Common myeloid progenitor, CD34-positive (primary cell): Measurements from ENCODE around the gene RAB3C. TPM values are rescaled to one million over a fixed set of nuclear protein-coding genes. Genes with fewer than 3 reads are reported as not detected.
"Not testable (repeated sequence)": the region's sequence is repeated elsewhere in the genome, so short reads cannot be mapped to it uniquely, and the experiment has no call there.

Experiments
- CTCF ChIA-PET: fragments of 350-600 bp; sonication (Branson Sonifier 250); formaldehyde crosslinking; loops from one replicate; lab custom pipeline; 2021; ENCODE audit warnings: antibody characterized with exemption; lab: Charles Lee
- POLR2A ChIA-PET: fragments of 350-600 bp; sonication (Branson Sonifier 250); formaldehyde crosslinking; loops from one replicate; lab custom pipeline; 2021; ENCODE audit warnings: antibody characterized with exemption; lab: Charles Lee
- DNase-seq, 3 donors: peaks; one replicate each; pipeline versions ENCODE4 v3.0.0 to v3.0.0-alpha.2; 2013
- H3K27ac ChIP-seq, 2 experiments: 1 replicate in 1 of 2; 2 replicates in 1 of 2; pipeline ENCODE4 v1.7.0; 2013; ENCODE audit warnings: inconsistent platforms in 2 of 2, low read length in 2 of 2, mild to moderate bottlenecking in 2 of 2, low read depth in 1 of 2, moderate library complexity in 1 of 2; ENCODE audit not compliant: severe bottlenecking in 2 of 2, insufficient read depth in 1 of 2, poor library complexity in 1 of 2
- H3K27me3 ChIP-seq, 5 experiments: replicated peaks in 2 of 5; 1 replicate in 3 of 5; 2 replicates in 2 of 5; pipeline versions ENCODE4 v1.6.1 to v1.7.0; 2013; ENCODE audit warnings: low read length in 4 of 5, mild to moderate bottlenecking in 2 of 5, moderate library complexity in 2 of 5, inconsistent platforms in 1 of 5; ENCODE audit not compliant: insufficient read depth in 5 of 5, control insufficient read depth in 4 of 5
- H3K36me3 ChIP-seq, 4 experiments: 1 replicate in 2 of 4; 2 replicates in 2 of 4; pipeline versions ENCODE4 v1.6.1 to v1.7.0; 2013; ENCODE audit warnings: low read length in 3 of 4, control low read depth in 1 of 4, mild to moderate bottlenecking in 1 of 4; ENCODE audit not compliant: control insufficient read depth in 4 of 4, insufficient read depth in 4 of 4
- H3K4me1 ChIP-seq, 4 experiments: 1 replicate in 3 of 4; 2 replicates in 1 of 4; pipeline versions ENCODE4 v1.6.1 to v1.7.1; 2013; ENCODE audit warnings: low read length in 3 of 4, mild to moderate bottlenecking in 3 of 4, control low read depth in 1 of 4, inconsistent platforms in 1 of 4, moderate library complexity in 1 of 4; ENCODE audit not compliant: control insufficient read depth in 4 of 4, insufficient read depth in 4 of 4; ENCODE audit errors: control extremely low read depth in 1 of 4
- H3K4me3 ChIP-seq, 7 experiments: 1 replicate in 4 of 7; 2 replicates in 3 of 7; pipeline versions ENCODE4 v1.5.1 to v1.7.0; 2013; ENCODE audit warnings: mild to moderate bottlenecking in 7 of 7, low read length in 6 of 7, moderate library complexity in 6 of 7, inconsistent platforms in 2 of 7, low read depth in 2 of 7, control low read depth in 1 of 7; ENCODE audit not compliant: insufficient read depth in 4 of 7, control insufficient read depth in 1 of 7; ENCODE audit errors: extremely low read depth in 1 of 7
- H3K9me3 ChIP-seq, 5 experiments: 1 replicate in 4 of 5; 2 replicates in 1 of 5; pipeline versions ENCODE4 v1.6.1 to v1.7.1; 2013; ENCODE audit warnings: low read length in 4 of 5, mild to moderate bottlenecking in 2 of 5, inconsistent platforms in 1 of 5, low read depth in 1 of 5, moderate library complexity in 1 of 5; ENCODE audit not compliant: control insufficient read depth in 4 of 5, insufficient read depth in 2 of 5; ENCODE audit errors: control extremely low read depth in 1 of 5
- WGBS: methylation state at CpG from one replicate; pipeline ENCODE4 v1.1.5; 2013; ENCODE audit not compliant: insufficient coverage; 5-methylcytosine and 5-hydroxymethylcytosine counted together
- polyA plus RNA-seq: library from polyadenylated mRNA; unstranded; fragments of 120-200 nt; gene quantifications from one replicate; pipeline ENCODE4 v1.2.1, GENCODE V29; 2013

Gene RAB3C
- 0.36 TPM for polyA plus RNA-seq

DNA sequence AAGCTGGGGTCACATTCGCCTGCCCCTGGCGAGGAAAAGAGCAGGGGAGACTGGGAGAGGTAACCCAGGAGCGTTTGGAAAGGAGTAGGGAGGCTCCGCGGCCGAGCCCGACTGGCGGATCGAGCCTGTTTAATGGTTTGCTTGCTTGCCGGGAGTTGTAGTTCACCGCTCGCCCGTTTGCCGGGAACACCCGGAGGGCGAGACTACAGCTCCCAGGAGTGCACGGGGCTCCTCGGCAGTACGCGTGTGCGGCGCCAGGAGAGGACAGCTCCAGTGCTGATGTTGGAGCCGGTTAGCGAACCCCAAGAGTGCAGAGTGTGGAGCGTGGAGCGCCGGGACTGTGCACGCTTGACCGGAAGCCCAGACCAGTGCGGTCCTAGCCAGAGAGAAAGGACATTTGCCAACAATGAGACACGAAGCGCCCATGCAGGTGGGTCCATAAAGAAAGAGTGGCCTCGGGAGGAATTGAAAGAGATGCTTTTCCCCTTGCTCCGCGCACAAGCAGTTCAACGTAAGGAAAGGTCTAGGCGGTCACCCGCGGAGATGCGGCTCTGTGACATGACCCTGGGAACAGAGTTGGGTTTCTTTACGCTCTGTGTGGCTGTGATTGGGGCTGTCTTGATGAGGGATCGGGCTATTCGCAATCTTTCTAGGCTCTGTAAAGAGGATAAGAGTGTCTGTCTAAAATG lies at the start of gene RAB3C:
TSS of gene RAB3C (plus strand) at position 273 of the 689 bp plus-strand sequence. CDS start at position 407, 134 bp downstream.
- Histone ChIP-seq H3K27me3 (peaks cover 5 to 42% (median 8%) of the 10 kb centered on the region in 5 experiments), H3K4me1 (peaks cover 11 to 18% (median 17%) of the 10 kb centered on the region in 4 experiments), H3K4me3 (peak within 1 kb of the TSS; percentile 45 to 94 (median 78)), H3K36me3 (no peaks in the 10 kb centered on the region), H3K9me3 (no peaks in the 10 kb centered on the region), H3K27ac (no peak within 1 kb of the TSS)
- 1% methylated on average over 39 of the region's 43 CpGs for WGBS
- peak; percentile 89 to 96 (median 93) for DNase-seq
- ChIA-PET POLR2A (interaction anchor here (0.9 kb wide), 1 partner anchor 16 kb away, joined by 3 read pairs; no protein-coding TSS in a partner anchor), CTCF (interaction anchor here (0.9 to 1.0 kb wide), 2 partner anchors 11 to 106 kb away, joined by 3 read pairs; no protein-coding TSS in a partner anchor)

DNA sequence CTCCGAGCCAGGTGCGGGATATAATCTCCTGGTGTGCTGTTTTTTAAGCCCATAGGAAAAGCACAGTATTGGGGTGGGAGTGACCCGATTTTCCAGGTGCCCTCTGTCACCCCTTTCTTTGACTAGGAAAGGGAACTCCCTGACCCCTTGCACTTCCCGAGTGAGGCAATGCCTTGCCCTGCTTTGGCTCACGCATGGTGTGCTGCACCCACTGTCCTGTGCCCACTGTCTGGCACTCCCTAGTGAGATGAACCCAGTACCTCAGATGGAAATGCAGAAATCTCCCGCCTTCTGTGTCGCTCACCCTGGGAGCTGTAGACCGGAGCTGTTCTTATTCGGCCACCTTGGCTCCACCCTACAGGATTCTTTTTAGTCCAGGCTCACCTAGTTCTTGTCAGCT lies 40.9 kb upstream of the RAB3C start:
- POLR2A ChIA-PET: not testable (repeated sequence)

DNA sequence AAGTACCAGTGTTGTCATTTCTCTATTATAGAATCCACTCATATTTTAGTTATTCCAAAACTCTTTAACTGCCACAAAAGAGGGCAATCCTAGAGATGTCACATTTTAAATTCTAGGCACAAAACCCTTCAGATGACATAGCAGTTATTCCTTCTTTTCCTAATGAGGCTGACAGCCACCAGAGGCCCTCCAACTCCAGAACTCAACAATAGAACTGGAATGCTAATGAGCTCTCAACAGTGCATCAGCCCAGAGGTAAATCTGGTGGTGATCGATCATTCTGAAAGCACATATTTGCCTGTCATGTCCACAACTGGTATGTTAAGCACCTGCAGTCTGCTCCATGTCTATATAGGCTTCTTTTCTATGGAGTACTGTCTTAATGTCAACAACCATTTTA lies 40.2 kb upstream of the RAB3C start:
- Histone ChIP-seq H3K36me3 (no peaks in the 10 kb centered on the region), H3K9me3 (peaks cover 0 to 3% (median 0%) of the 10 kb centered on the region in 5 experiments), H3K27me3 (no peaks in the 10 kb centered on the region), H3K4me3 (no peak overlapping the region), H3K27ac (no peak overlapping the region), H3K4me1 (peaks cover 9 to 35% (median 33%) of the 10 kb centered on the region in 4 experiments)
- CTCF ChIA-PET: no interaction called here
- WGBS: 100% methylated on average over 1 of the region's 1 CpG
- POLR2A ChIA-PET: no interaction called here
- DNase-seq: no peak

More for the DNA sequence above, 40.9 kb upstream of the RAB3C start:
- H3K9me3 ChIP-seq, CTCF ChIA-PET, H3K4me3 ChIP-seq, H3K27ac ChIP-seq, H3K27me3 ChIP-seq, DNase-seq, H3K36me3 ChIP-seq: not testable (repeated sequence)
- H3K4me1 ChIP-seq: peaks cover 9 to 35% (median 33%) of the 10 kb centered on the region in 4 experiments
- WGBS: 100% methylated on average over 2 of the region's 9 CpGs

DNA sequence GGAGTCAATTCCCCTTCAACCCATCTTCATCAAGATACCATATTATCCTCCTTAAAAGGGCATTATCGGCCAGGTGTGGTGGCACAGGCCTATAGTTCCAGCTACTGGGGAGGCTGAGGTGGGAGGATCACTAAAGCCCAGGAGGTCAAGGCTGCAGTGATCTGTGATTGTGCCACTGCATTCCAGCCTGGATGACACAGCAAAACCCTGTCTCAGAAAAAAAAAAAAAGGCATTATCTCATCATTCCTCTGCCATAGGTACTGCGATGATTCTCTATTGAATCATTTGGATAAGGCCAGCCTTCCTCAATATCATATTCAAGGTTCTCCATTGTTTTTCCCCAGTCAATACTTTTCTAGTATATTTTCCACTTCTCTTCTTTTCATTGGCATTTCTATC lies 39.2 kb upstream of the RAB3C start:
- Histone ChIP-seq H3K27ac (peak overlapping the region in 1 of 2 experiments; percentile 16), H3K36me3 (no peaks in the 10 kb centered on the region), H3K27me3 (no peaks in the 10 kb centered on the region), H3K9me3 (peaks cover 0 to 3% (median 0%) of the 10 kb centered on the region in 5 experiments), H3K4me3 (no peak overlapping the region), H3K4me1 (peaks cover 9 to 35% (median 33%) of the 10 kb centered on the region in 4 experiments)
- WGBS: 100% methylated on average over 2 of the region's 2 CpGs
- POLR2A ChIA-PET: interaction anchor here (0.8 kb wide), 1 partner anchor 1099 kb away, joined by 4 read pairs; no protein-coding TSS in a partner anchor
- CTCF ChIA-PET: no interaction called here
- DNase-seq: peak in 2 of 3 donors; percentile 13 to 23

GRCh38 chr5:58544195-58544594 lies 38.7 kb upstream of the RAB3C start:
- ChIA-PET CTCF (no interaction called here), POLR2A (interaction anchor here (0.8 kb wide), 1 partner anchor 1099 kb away, joined by 4 read pairs; no protein-coding TSS in a partner anchor)
- H3K36me3 ChIP-seq: no peaks in the 10 kb centered on the region
- peaks cover 9 to 35% (median 33%) of the 10 kb centered on the region in 4 experiments for H3K4me1 ChIP-seq
- no peaks in the 10 kb centered on the region for H3K27me3 ChIP-seq
- H3K27ac ChIP-seq: peak overlapping the region in 1 of 2 experiments; percentile 16
- peak overlapping the region in 1 of 7 experiments; percentile 4 for H3K4me3 ChIP-seq
- peak; percentile 11 to 70 (median 56) for DNase-seq
- no CpG with 5 or more reads among the region's 1 CpG for WGBS
- peaks cover 0 to 3% (median 0%) of the 10 kb centered on the region in 5 experiments for H3K9me3 ChIP-seq

- no peaks in the 10 kb centered on the region for H3K36me3 ChIP-seq
- peak in 2 of 3 donors; percentile 6 to 13 for DNase-seq
- H3K4me3 ChIP-seq: no peak overlapping the region
- H3K4me1 ChIP-seq: peaks cover 9 to 35% (median 33%) of the 10 kb centered on the region in 4 experiments
- WGBS: no CpG with 5 or more reads among the region's 2 CpGs
- no peaks in the 10 kb centered on the region for H3K27me3 ChIP-seq
- POLR2A ChIA-PET: no interaction called here
- CTCF ChIA-PET: interaction anchor here (0.6 kb wide), 1 partner anchor 20 kb away, joined by 3 read pairs; no protein-coding TSS in a partner anchor
- H3K9me3 ChIP-seq: peaks cover 0 to 3% (median 0%) of the 10 kb centered on the region in 5 experiments
- H3K27ac ChIP-seq: no peak overlapping the region
Measured at GRCh38 chr5:58544926-58545325, 37.9 kb upstream of the RAB3C start.

GRCh38 chr5:58545912-58546311 lies 37.0 kb upstream of the RAB3C start:
- CTCF ChIA-PET: no interaction called here
- Histone ChIP-seq H3K4me3 (no peak overlapping the region), H3K27ac (no peak overlapping the region), H3K9me3 (peaks cover 0 to 3% (median 0%) of the 10 kb centered on the region in 5 experiments), H3K36me3 (no peaks in the 10 kb centered on the region), H3K4me1 (peaks cover 9 to 35% (median 33%) of the 10 kb centered on the region in 4 experiments), H3K27me3 (no peaks in the 10 kb centered on the region)
- DNase-seq: peak; percentile 17 to 77 (median 70)
- POLR2A ChIA-PET: no interaction called here
